Hepatocyte (in vitro differentiated cells): ENCODE data around the gene NEDD9. TPM values are rescaled to one million over a fixed set of nuclear protein-coding genes. Genes with fewer than 3 reads are reported as not detected.

Experiments
- DNase-seq: peaks from one replicate; pipeline ENCODE4 v3.0.0-alpha.2; 2016; ENCODE audit warnings: low spot score
- H2AFZ ChIP-seq: fragments of 200-600 bp; sonication (generic); 2 replicates; pipeline ENCODE4 v1.6.0; 2016; ENCODE audit warnings: antibody characterized with exemption, mild to moderate bottlenecking
- H3K27ac ChIP-seq: fragments of 200-600 bp; sonication (generic); 2 replicates; pipeline ENCODE4 v1.5.1; 2016; ENCODE audit warnings: mild to moderate bottlenecking
- H3K27me3 ChIP-seq: fragments of 200-600 bp; sonication (generic); 2 replicates; pipeline ENCODE4 v1.6.1; 2016
- H3K36me3 ChIP-seq: fragments of 200-600 bp; sonication (generic); replicated peaks from 2 replicates; pipeline ENCODE4 v1.5.1; 2016; ENCODE audit warnings: low read depth; ENCODE audit not compliant: insufficient read depth
- H3K4me1 ChIP-seq: fragments of 200-600 bp; sonication (generic); 2 replicates; pipeline ENCODE4 v1.5.1; 2016; ENCODE audit warnings: mild to moderate bottlenecking, moderate library complexity; ENCODE audit not compliant: insufficient read depth
- H3K4me2 ChIP-seq: fragments of 200-600 bp; sonication (generic); 2 replicates; pipeline ENCODE4 v1.6.0; 2016
- H3K4me3 ChIP-seq: fragments of 200-600 bp; sonication (generic); 2 replicates; pipeline ENCODE4 v1.5.1; 2016; ENCODE audit warnings: mild to moderate bottlenecking
- H3K79me2 ChIP-seq: fragments of 200-600 bp; sonication (generic); 2 replicates; pipeline ENCODE4 v1.6.0; 2017; ENCODE audit warnings: mild to moderate bottlenecking
- H3K9me2 ChIP-seq: fragments of 200-600 bp; sonication (generic); replicated peaks from 2 replicates; pipeline ENCODE4 v1.6.0; 2017; ENCODE audit warnings: mild to moderate bottlenecking; ENCODE audit not compliant: insufficient read depth
- H3K9me3 ChIP-seq: fragments of 200-600 bp; sonication (generic); 2 replicates; pipeline ENCODE4 v1.5.1; 2016; ENCODE audit warnings: low read depth, mild to moderate bottlenecking
- H4K20me1 ChIP-seq: fragments of 200-600 bp; sonication (generic); 2 replicates; pipeline ENCODE4 v1.6.0; 2016; ENCODE audit warnings: mild to moderate bottlenecking; ENCODE audit not compliant: insufficient read depth, poor library complexity, severe bottlenecking
- CTCF ChIP-seq: fragments of 200-600 bp; sonication (generic); IDR thresholded peaks from 2 replicates; pipeline ENCODE4 v1.5.1; 2016; ENCODE audit warnings: antibody characterized with exemption, mild to moderate bottlenecking; ENCODE audit not compliant: poor library complexity
- EZH2 ChIP-seq: fragments of 200-600 bp; sonication (generic); IDR thresholded peaks from 2 replicates; pipeline ENCODE4 v1.6.1; 2016; ENCODE audit warnings: antibody characterized with exemption, mild to moderate bottlenecking, borderline replicate concordance
- EZH2phosphoT487 ChIP-seq: fragments of 200-600 bp; sonication (generic); IDR thresholded peaks from one replicate; pipeline ENCODE4 v1.6.1; 2018; ENCODE audit warnings: antibody characterized with exemption, mild to moderate bottlenecking, low read depth, moderate library complexity; ENCODE audit not compliant: unreplicated experiment, severe bottlenecking
- WGBS: methylation state at CpG from one replicate; pipeline ENCODE4 v1.1.6; 2016; ENCODE audit warnings: low lambda C conversion rate; ENCODE audit errors: missing lambda C conversion rate; 5-methylcytosine and 5-hydroxymethylcytosine counted together
- polyA plus RNA-seq: library from polyadenylated mRNA; unstranded; fragments of >200 nt; fragmentation: Nextera tagmentation; extraction: Ambion mirVana; gene quantifications from 2 replicates; pipeline ENCODE4 v1.2.1, GENCODE V29; 2016
- total RNA-seq: library from RNA; depleted of rRNA; stranded (reverse); fragments of >200 nt; gene quantifications from 2 replicates; pipeline ENCODE4 v1.2.3, GENCODE V29; 2014

Gene NEDD9
- total and polyA plus RNA-seq, 2 experiments from 2014 or later: 55.1 to 59.3 TPM

- 92% methylated on average over 6 of the region's 6 CpGs for WGBS
- Histone ChIP-seq H3K4me2 (no peak overlapping the region), H3K27me3 (no peaks in the 10 kb centered on the region), H3K79me2 (peaks cover 6% of the 10 kb centered on the region), H2AFZ (no peak overlapping the region), H3K4me3 (no peak overlapping the region), H3K9me3 (no peaks in the 10 kb centered on the region), H4K20me1 (no peaks in the 10 kb centered on the region), H3K36me3 (no peaks in the 10 kb centered on the region), H3K9me2 (no peaks in the 10 kb centered on the region), H3K27ac (no peak overlapping the region), H3K4me1 (peaks cover 28% of the 10 kb centered on the region)
- DNase-seq: no peak
- TF ChIP-seq CTCF: no peak
- TF ChIP-seq EZH2phosphoT487: no peak
- TF ChIP-seq EZH2: no peak
Measured at GRCh38 chr6:11193434-11193833, 39.0 kb downstream of the NEDD9 start.

- no peaks in the 10 kb centered on the region for H4K20me1 ChIP-seq
- peaks cover 3% of the 10 kb centered on the region for H3K79me2 ChIP-seq
- H3K27ac ChIP-seq: no peak overlapping the region
- H2AFZ ChIP-seq: no peak overlapping the region
- H3K9me2 ChIP-seq: no peaks in the 10 kb centered on the region
- H3K36me3 ChIP-seq: no peaks in the 10 kb centered on the region
- no peak for DNase-seq
- peaks cover 24% of the 10 kb centered on the region for H3K4me1 ChIP-seq
- 78% methylated on average over 5 of the region's 5 CpGs for WGBS
- no peak overlapping the region for H3K4me2 ChIP-seq
- no peaks in the 10 kb centered on the region for H3K27me3 ChIP-seq
- no peak overlapping the region for H3K4me3 ChIP-seq
- no peak for TF ChIP-seq EZH2phosphoT487
- TF ChIP-seq EZH2: no peak
- TF ChIP-seq CTCF: no peak
- no peaks in the 10 kb centered on the region for H3K9me3 ChIP-seq
Measured at GRCh38 chr6:11192167-11192566, 40.3 kb downstream of the NEDD9 start.

GRCh38 chr6:11190625-11191245, 41.7 kb downstream of the NEDD9 start:
- Histone ChIP-seq H3K36me3 (no peaks in the 10 kb centered on the region), H4K20me1 (no peaks in the 10 kb centered on the region), H3K4me2 (no peak overlapping the region), H3K79me2 (peaks cover 5% of the 10 kb centered on the region), H2AFZ (no peak overlapping the region), H3K27me3 (no peaks in the 10 kb centered on the region), H3K9me2 (no peaks in the 10 kb centered on the region), H3K27ac (no peak overlapping the region), H3K9me3 (no peaks in the 10 kb centered on the region), H3K4me1 (peaks cover 17% of the 10 kb centered on the region), H3K4me3 (no peak overlapping the region)
- DNase-seq: no peak
- TF ChIP-seq EZH2phosphoT487: no peak
- TF ChIP-seq CTCF: no peak
- TF ChIP-seq EZH2: no peak
- 92% methylated on average over 20 of the region's 20 CpGs for WGBS
